ENCODE results near the gene NFYC. TPM values are rescaled to one million over a fixed set of nuclear protein-coding genes. Genes with fewer than 3 reads are reported as not detected.

NFYC gene
- 33.9 TPM for polyA plus RNA-seq (2012; ENCODE audit: low read depth, missing spikeins)

DNA sequence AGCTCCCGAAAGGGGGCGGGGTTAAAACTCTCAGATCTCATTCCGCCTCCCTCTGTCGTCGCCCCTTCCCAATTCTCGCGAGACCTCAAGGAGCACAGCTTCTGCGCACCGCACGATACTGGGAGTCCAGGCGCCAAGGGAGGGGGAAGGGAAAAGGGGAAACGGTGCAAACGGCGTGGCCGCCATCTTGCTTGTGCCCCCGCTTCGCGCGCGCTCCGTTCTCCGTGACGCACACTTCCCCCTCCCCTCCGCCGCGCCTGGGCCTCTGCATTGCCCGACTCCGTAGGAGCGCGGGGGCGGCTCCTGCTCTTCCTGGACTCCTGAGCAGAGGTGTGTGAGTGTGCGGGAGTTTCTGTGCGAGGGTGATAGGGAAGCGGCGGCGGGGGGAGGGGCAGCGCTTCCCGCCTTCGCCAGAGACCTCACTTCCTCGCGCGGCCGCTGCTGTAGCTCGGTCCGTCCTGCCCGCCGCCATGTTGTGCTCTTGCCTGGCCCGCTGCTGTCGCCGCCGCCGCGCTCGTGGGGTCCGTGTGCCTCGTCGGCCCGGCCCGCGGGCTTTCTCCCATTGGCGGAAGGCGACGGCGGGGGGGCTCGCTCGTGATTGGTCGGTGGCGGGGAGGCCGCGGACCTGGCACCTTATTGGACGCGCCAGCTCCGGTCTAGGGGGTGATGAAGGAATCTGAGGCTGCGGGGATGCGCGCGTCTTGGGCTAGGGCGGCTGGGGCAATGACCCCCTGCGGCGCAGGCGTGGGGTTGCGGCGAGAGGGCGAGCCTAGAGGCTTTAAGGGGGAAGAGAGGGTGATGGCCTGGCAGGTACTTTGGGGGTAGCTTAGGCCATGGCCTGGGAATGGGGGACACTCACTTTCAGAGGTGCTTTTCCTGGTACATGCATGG lies at the start of gene NFYC:
Gene NFYC (plus strand): TSS at position 167 of the 891 bp plus-strand sequence. CDS start 47,140 bp downstream, outside the sequence.
- TF ChIP-seq POLR2AphosphoS5 (IDR thresholded peaks at IDR 0.05; ENCODE audit: low read depth, low read length): peak; percentile 96
- peak; percentile 82; the same call in 1 of the 2 replicates for TF ChIP-seq POU2F2 (IDR thresholded peaks at IDR 0.05; ENCODE audit: low read depth, low read length)
- TF ChIP-seq TAF1 (IDR thresholded peaks at IDR 0.05; ENCODE audit: low read depth, low read length): peak; percentile 47; the same call in 1 of the 2 replicates
- peak; percentile 4 for TF ChIP-seq PAX5 (IDR thresholded peaks at IDR 0.05; ENCODE audit: insufficient read depth, low read length, severe bottlenecking)
- peak; percentile 91 for TF ChIP-seq SPI1 (IDR thresholded peaks at IDR 0.05; ENCODE audit: low read depth, low read length)
- TF ChIP-seq POLR2A (IDR thresholded peaks at IDR 0.05; ENCODE audit: low read depth, low read length): peak; percentile 95
- FAIRE-seq: peak; percentile 93
- DNase-seq (ENCODE audit: insufficient read length, low spot score): peak; percentile 84

DNA sequence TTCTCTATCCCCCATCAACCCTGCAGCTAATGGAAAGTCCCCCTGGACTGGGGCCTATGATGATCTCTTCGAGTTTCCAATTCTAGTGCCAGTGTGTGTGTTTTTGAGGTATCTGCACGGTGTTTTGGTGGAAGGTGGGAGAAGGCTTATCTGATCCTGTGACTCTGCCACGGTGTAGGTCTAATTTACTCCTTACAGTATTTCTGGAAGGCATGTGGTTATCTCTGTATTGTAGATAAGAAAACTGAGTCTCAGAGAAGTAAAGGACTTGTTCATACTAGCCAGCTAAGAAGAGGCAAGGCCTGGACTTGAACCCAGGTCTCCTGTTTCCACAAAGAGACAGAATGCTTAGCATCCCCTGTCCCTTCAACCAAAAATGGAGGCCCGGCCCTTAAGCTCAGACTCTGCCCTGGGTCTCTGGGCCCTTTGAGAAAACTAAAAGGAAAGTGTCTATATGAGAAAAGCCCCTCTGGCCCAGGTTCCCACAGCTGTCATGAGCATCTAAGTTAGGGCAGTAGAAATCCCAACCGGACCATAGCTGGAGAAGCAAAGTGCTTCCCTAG lies 46.3 kb upstream of the NFYC start:
- no peak for TF ChIP-seq POLR2A (IDR thresholded peaks at IDR 0.05; ENCODE audit: low read depth, low read length)
- no peak for TF ChIP-seq POLR2AphosphoS5 (IDR thresholded peaks at IDR 0.05; ENCODE audit: low read depth, low read length)

DNA sequence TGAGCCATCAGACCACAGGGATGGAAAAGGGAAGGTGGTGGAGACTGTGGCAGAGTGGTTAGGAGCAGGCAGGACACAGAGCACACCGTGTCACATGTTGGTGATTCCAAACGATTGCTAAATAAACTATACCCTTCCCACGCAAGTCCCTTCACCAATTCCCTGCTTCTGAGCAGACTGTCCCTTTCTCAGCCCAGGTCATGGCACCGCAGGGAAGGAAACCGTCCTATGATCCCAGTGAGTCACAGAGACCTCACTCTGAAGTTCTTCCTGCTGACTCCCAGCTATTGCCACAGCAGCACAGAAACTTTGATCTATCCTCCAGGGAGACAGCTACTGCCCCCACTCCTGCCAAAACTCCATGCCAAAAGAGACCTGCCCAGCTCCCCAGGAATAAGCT lies 45.2 kb upstream of the NFYC start:
- TF ChIP-seq POLR2A (IDR thresholded peaks at IDR 0.05; ENCODE audit: low read depth, low read length): no peak
- TF ChIP-seq POU2F2 (IDR thresholded peaks at IDR 0.05; ENCODE audit: low read depth, low read length): no peak
- no peak for TF ChIP-seq SPI1 (IDR thresholded peaks at IDR 0.05; ENCODE audit: low read depth, low read length)
- no peak for TF ChIP-seq POLR2AphosphoS5 (IDR thresholded peaks at IDR 0.05; ENCODE audit: low read depth, low read length)
- no peak for TF ChIP-seq TAF1 (IDR thresholded peaks at IDR 0.05; ENCODE audit: low read depth, low read length)
- TF ChIP-seq PAX5 (IDR thresholded peaks at IDR 0.05; ENCODE audit: insufficient read depth, low read length, severe bottlenecking): no peak
- no peak for DNase-seq (ENCODE audit: insufficient read length, low spot score)
- FAIRE-seq: no peak

More for the DNA sequence above, 46.3 kb upstream of the NFYC start:
- no peak for DNase-seq (ENCODE audit: insufficient read length, low spot score)
- FAIRE-seq: no peak

GRCh38 chr1:40648200-40648599 lies 43.3 kb upstream of the NFYC start:
- TF ChIP-seq PAX5 (IDR thresholded peaks at IDR 0.05; ENCODE audit: insufficient read depth, low read length, severe bottlenecking): no peak
- no peak for FAIRE-seq
- no peak for DNase-seq (ENCODE audit: insufficient read length, low spot score)

- TF ChIP-seq POLR2A (IDR thresholded peaks at IDR 0.05; ENCODE audit: low read depth, low read length): no peak
- no peak for TF ChIP-seq TAF1 (IDR thresholded peaks at IDR 0.05; ENCODE audit: low read depth, low read length)
- no peak for TF ChIP-seq PAX5 (IDR thresholded peaks at IDR 0.05; ENCODE audit: insufficient read depth, low read length, severe bottlenecking)
- no peak for TF ChIP-seq SPI1 (IDR thresholded peaks at IDR 0.05; ENCODE audit: low read depth, low read length)
- no peak for TF ChIP-seq POU2F2 (IDR thresholded peaks at IDR 0.05; ENCODE audit: low read depth, low read length)
- no peak for TF ChIP-seq POLR2AphosphoS5 (IDR thresholded peaks at IDR 0.05; ENCODE audit: low read depth, low read length)
- DNase-seq (ENCODE audit: insufficient read length, low spot score) (no peak), FAIRE-seq (peak; percentile 40)
Observed at GRCh38 chr1:40648928-40649591, 42.4 kb upstream of the NFYC start.

GRCh38 chr1:40649592-40649930 lies 41.9 kb upstream of the NFYC start:
- FAIRE-seq (no peak), DNase-seq (ENCODE audit: insufficient read length, low spot score) (no peak)
- no peak for TF ChIP-seq PAX5 (IDR thresholded peaks at IDR 0.05; ENCODE audit: insufficient read depth, low read length, severe bottlenecking)
- TF ChIP-seq POLR2AphosphoS5 (IDR thresholded peaks at IDR 0.05; ENCODE audit: low read depth, low read length): no peak
- no peak for TF ChIP-seq POLR2A (IDR thresholded peaks at IDR 0.05; ENCODE audit: low read depth, low read length)
- TF ChIP-seq TAF1 (IDR thresholded peaks at IDR 0.05; ENCODE audit: low read depth, low read length): no peak
- no peak for TF ChIP-seq POU2F2 (IDR thresholded peaks at IDR 0.05; ENCODE audit: low read depth, low read length)
- TF ChIP-seq SPI1 (IDR thresholded peaks at IDR 0.05; ENCODE audit: low read depth, low read length): no peak

- FAIRE-seq: no peak
- no peak for DNase-seq (ENCODE audit: insufficient read length, low spot score)
- TF ChIP-seq POLR2AphosphoS5 (IDR thresholded peaks at IDR 0.05; ENCODE audit: low read depth, low read length) (no peak), POU2F2 (IDR thresholded peaks at IDR 0.05; ENCODE audit: low read depth, low read length) (no peak), POLR2A (IDR thresholded peaks at IDR 0.05; ENCODE audit: low read depth, low read length) (no peak), SPI1 (IDR thresholded peaks at IDR 0.05; ENCODE audit: low read depth, low read length) (no peak), PAX5 (IDR thresholded peaks at IDR 0.05; ENCODE audit: insufficient read depth, low read length, severe bottlenecking) (no peak), TAF1 (IDR thresholded peaks at IDR 0.05; ENCODE audit: low read depth, low read length) (no peak)
Observed at GRCh38 chr1:40650075-40650474, 41.4 kb upstream of the NFYC start.

- DNase-seq (ENCODE audit: insufficient read length, low spot score) (no peak), FAIRE-seq (no peak)
- TF ChIP-seq POLR2AphosphoS5 (IDR thresholded peaks at IDR 0.05; ENCODE audit: low read depth, low read length) (no peak), POLR2A (IDR thresholded peaks at IDR 0.05; ENCODE audit: low read depth, low read length) (no peak), SPI1 (IDR thresholded peaks at IDR 0.05; ENCODE audit: low read depth, low read length) (no peak), PAX5 (IDR thresholded peaks at IDR 0.05; ENCODE audit: insufficient read depth, low read length, severe bottlenecking) (no peak), TAF1 (IDR thresholded peaks at IDR 0.05; ENCODE audit: low read depth, low read length) (no peak), POU2F2 (IDR thresholded peaks at IDR 0.05; ENCODE audit: low read depth, low read length) (no peak)
Observed at GRCh38 chr1:40651138-40651857, 40.2 kb upstream of the NFYC start.

DNA sequence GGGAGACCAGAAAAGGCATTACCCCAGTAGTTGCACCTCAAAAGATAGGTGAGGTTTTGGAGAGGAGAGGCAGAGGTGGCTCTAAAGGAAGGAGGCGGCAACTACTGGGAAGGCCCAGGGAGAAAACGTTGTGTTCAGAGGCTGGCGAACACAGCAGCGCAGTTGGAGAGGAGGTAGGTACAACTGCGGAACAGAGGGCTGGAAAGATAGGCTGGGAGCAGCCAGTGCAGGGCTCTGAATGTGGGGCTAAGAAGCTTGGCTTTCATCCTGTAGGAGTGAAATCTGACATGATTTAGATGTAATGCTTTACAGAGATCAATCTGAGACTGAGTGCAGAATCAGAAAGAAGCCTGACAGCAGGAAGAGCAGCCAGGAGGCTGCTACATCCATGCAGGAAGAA lies 39.0 kb upstream of the NFYC start:
- FAIRE-seq (no peak), DNase-seq (ENCODE audit: insufficient read length, low spot score) (no peak)
- TF ChIP-seq PAX5 (IDR thresholded peaks at IDR 0.05; ENCODE audit: insufficient read depth, low read length, severe bottlenecking) (no peak), SPI1 (IDR thresholded peaks at IDR 0.05; ENCODE audit: low read depth, low read length) (no peak), POU2F2 (IDR thresholded peaks at IDR 0.05; ENCODE audit: low read depth, low read length) (no peak), TAF1 (IDR thresholded peaks at IDR 0.05; ENCODE audit: low read depth, low read length) (no peak), POLR2A (IDR thresholded peaks at IDR 0.05; ENCODE audit: low read depth, low read length) (no peak), POLR2AphosphoS5 (IDR thresholded peaks at IDR 0.05; ENCODE audit: low read depth, low read length) (no peak)
